CD8-positive, alpha-beta memory T cell (primary cell): ENCODE data around the gene COL6A2. TPM values are rescaled to one million over a fixed set of nuclear protein-coding genes. Genes with fewer than 3 reads are reported as not detected.
"Not testable (repeated sequence)": the region's sequence is repeated elsewhere in the genome, so short reads cannot be mapped to it uniquely, and the experiment has no call there.

Experiments used
- CTCF ChIA-PET: fragments of 350-600 bp; sonication (Branson Sonifier 250); formaldehyde crosslinking; loops from one replicate; lab custom pipeline; 2021; ENCODE audit warnings: antibody characterized with exemption; lab: Charles Lee
- POLR2A ChIA-PET: fragments of 350-600 bp; sonication (Branson Sonifier 250); formaldehyde crosslinking; loops from one replicate; lab custom pipeline; 2021; ENCODE audit warnings: antibody characterized with exemption; lab: Charles Lee
- DNase-seq, 5 donors: peaks; one replicate each; pipeline versions ENCODE4 v3.0.0 to v3.0.0-alpha.2; 2020 to 2022; ENCODE audit warnings: mixed read lengths in 1 of 5
- H3K27ac ChIP-seq: one replicate; pipeline ENCODE4 v1.7.0; 2013; ENCODE audit warnings: low read depth, mild to moderate bottlenecking, low read length, moderate library complexity
- H3K27me3 ChIP-seq: 2 replicates; pipeline ENCODE4 v1.7.0; 2013; ENCODE audit warnings: low read length, mild to moderate bottlenecking; ENCODE audit not compliant: insufficient read depth, poor library complexity, severe bottlenecking
- H3K36me3 ChIP-seq: 2 replicates; pipeline ENCODE4 v1.7.0; 2013; ENCODE audit warnings: mild to moderate bottlenecking, low read length, moderate library complexity; ENCODE audit not compliant: insufficient read depth
- H3K4me1 ChIP-seq: 2 replicates; pipeline ENCODE4 v1.7.0; 2013; ENCODE audit warnings: mild to moderate bottlenecking, low read length, moderate library complexity; ENCODE audit not compliant: insufficient read depth
- H3K4me3 ChIP-seq: 2 replicates; pipeline ENCODE4 v1.7.0; 2013; ENCODE audit warnings: mild to moderate bottlenecking, low read length
- H3K9me3 ChIP-seq: 2 replicates; pipeline ENCODE4 v1.7.0; 2013; ENCODE audit warnings: mild to moderate bottlenecking, low read length
- H3K27ac Mint-ChIP-seq, 8 donors: one replicate each; pipeline ENCODE4 v1.8.0; 2020 to 2021; ENCODE audit warnings: mixed read lengths in 8 of 8, mild to moderate bottlenecking in 6 of 8, inconsistent platforms in 3 of 8, moderate library complexity in 3 of 8
- H3K27me3 Mint-ChIP-seq, 2 donors: one replicate each; pipeline ENCODE4 v1.8.0; 2020 to 2021; ENCODE audit warnings: mixed read lengths in 2 of 2, mild to moderate bottlenecking in 1 of 2, moderate library complexity in 1 of 2
- H3K36me3 Mint-ChIP-seq, 3 donors: one replicate each; pipeline ENCODE4 v1.8.0; 2020 to 2021; ENCODE audit warnings: mixed read lengths in 3 of 3, inconsistent platforms in 1 of 3, mild to moderate bottlenecking in 1 of 3
- H3K4me1 Mint-ChIP-seq, 3 donors: one replicate each; pipeline ENCODE4 v1.8.0; 2020 to 2021; ENCODE audit warnings: mixed read lengths in 3 of 3, inconsistent platforms in 1 of 3, mild to moderate bottlenecking in 1 of 3
- H3K4me3 Mint-ChIP-seq, 7 donors: one replicate each; pipeline ENCODE4 v1.8.0; 2020 to 2021; ENCODE audit warnings: mixed read lengths in 7 of 7, mild to moderate bottlenecking in 6 of 7, moderate library complexity in 4 of 7, inconsistent platforms in 2 of 7
- H3K9me3 Mint-ChIP-seq, 5 donors: one replicate each; pipeline ENCODE4 v1.8.0; 2020 to 2022; ENCODE audit warnings: mixed read lengths in 5 of 5, mild to moderate bottlenecking in 3 of 5, moderate library complexity in 2 of 5, inconsistent platforms in 1 of 5
- polyA plus RNA-seq: library from polyadenylated mRNA; unstranded; fragments of 300-500 nt; fragmentation: Illumina TruSeq; gene quantifications from one replicate; pipeline ENCODE4 v1.2.3, GENCODE V29; 2021
- total RNA-seq, 2 experiments: library from RNA; stranded (reverse); gene quantifications; one replicate each; pipeline ENCODE4 v1.2.3, GENCODE V29; 2021

COL6A2 gene
- total and polyA plus RNA-seq, 3 experiments from 2014 or later = 17.4 to 25.1 (median 22.8) TPM

- POLR2A ChIA-PET = no interaction called here
These were observed 46.7 kb downstream of the COL6A2 start for GRCh38 chr21:46144464-46145070.

GRCh38 chr21:46145159-46145839, 47.4 kb downstream of the COL6A2 start:
- ChIA-PET POLR2A (no interaction called here), CTCF (no interaction called here)
- peaks cover 8 to 9% (median 9%) of the 10 kb centered on the region in 3 donors for H3K4me1 Mint-ChIP-seq
- no peak overlapping the region for H3K4me3 ChIP-seq
- H3K9me3 Mint-ChIP-seq = no peaks in the 10 kb centered on the region
- peaks cover 0 to 4% of the 10 kb centered on the region in 2 donors for H3K27me3 Mint-ChIP-seq
- no peaks in the 10 kb centered on the region for H3K9me3 ChIP-seq
- H3K4me3 Mint-ChIP-seq = no peak overlapping the region
- H3K27me3 ChIP-seq = no peaks in the 10 kb centered on the region
- H3K36me3 Mint-ChIP-seq = peaks cover 0 to 1% (median 0%) of the 10 kb centered on the region in 3 donors
- no peaks in the 10 kb centered on the region for H3K36me3 ChIP-seq
- H3K4me1 ChIP-seq = no peaks in the 10 kb centered on the region
- H3K27ac Mint-ChIP-seq = no peak overlapping the region
- H3K27ac ChIP-seq = no peak overlapping the region
- peak in 1 of 5 donors; percentile 45 for DNase-seq

More at GRCh38 chr21:46144464-46145070, 46.7 kb downstream of the COL6A2 start:
- H3K36me3 ChIP-seq = no peaks in the 10 kb centered on the region
- CTCF ChIA-PET = interaction anchor here (0.6 to 2.6 kb wide), 7 partner anchors 9 to 203 kb away, joined by 3 to 14 read pairs (median 7); partner anchors contain the start of genes LSS, MCM3AP and YBEY
- H3K4me1 ChIP-seq = no peaks in the 10 kb centered on the region
- DNase-seq = no peak
- Mint-ChIP-seq H3K27ac (peak overlapping the region in 4 of 8 donors; percentile 19 to 80 (median 39)), H3K4me1 (peaks cover 8 to 9% (median 9%) of the 10 kb centered on the region in 3 donors), H3K36me3 (peaks cover 0 to 1% (median 0%) of the 10 kb centered on the region in 3 donors), H3K9me3 (no peaks in the 10 kb centered on the region), H3K4me3 (peak overlapping the region in 3 of 7 donors; percentile 26 to 44 (median 38)), H3K27me3 (peaks cover 0 to 6% of the 10 kb centered on the region in 2 donors)
- H3K4me3 ChIP-seq = no peak overlapping the region
- H3K27ac ChIP-seq = no peak overlapping the region
- H3K9me3 ChIP-seq = no peaks in the 10 kb centered on the region
- H3K27me3 ChIP-seq = no peaks in the 10 kb centered on the region

- peak in 1 of 5 donors; percentile 45 for DNase-seq
- no peak overlapping the region for H3K27ac Mint-ChIP-seq
- POLR2A ChIA-PET = no interaction called here
These were observed 48.2 kb downstream of the COL6A2 start for GRCh38 chr21:46145840-46146691.

GRCh38 chr21:46146856-46147255, 48.9 kb downstream of the COL6A2 start:
- no peak overlapping the region for H3K4me3 ChIP-seq
- no peaks in the 10 kb centered on the region for H3K9me3 Mint-ChIP-seq
- no peaks in the 10 kb centered on the region for H3K9me3 ChIP-seq
- ChIA-PET POLR2A (no interaction called here), CTCF (no interaction called here)
- no peak overlapping the region for H3K27ac Mint-ChIP-seq
- H3K27me3 ChIP-seq = no peaks in the 10 kb centered on the region
- H3K4me1 Mint-ChIP-seq = peaks cover 8 to 9% (median 9%) of the 10 kb centered on the region in 3 donors
- no peaks in the 10 kb centered on the region for H3K4me1 ChIP-seq
- peak in 1 of 5 donors; percentile 24 for DNase-seq
- no peak overlapping the region for H3K27ac ChIP-seq
- peaks cover 0 to 2% of the 10 kb centered on the region in 2 donors for H3K27me3 Mint-ChIP-seq
- no peak overlapping the region for H3K4me3 Mint-ChIP-seq
- H3K36me3 Mint-ChIP-seq = peaks cover 0 to 1% (median 0%) of the 10 kb centered on the region in 3 donors
- H3K36me3 ChIP-seq = no peaks in the 10 kb centered on the region

More at GRCh38 chr21:46145840-46146691, 48.2 kb downstream of the COL6A2 start:
- no peaks in the 10 kb centered on the region for H3K9me3 ChIP-seq
- Mint-ChIP-seq H3K27me3 (peaks cover 0 to 2% of the 10 kb centered on the region in 2 donors), H3K9me3 (no peaks in the 10 kb centered on the region), H3K36me3 (peaks cover 0 to 1% (median 0%) of the 10 kb centered on the region in 3 donors), H3K4me1 (peaks cover 8 to 9% (median 9%) of the 10 kb centered on the region in 3 donors), H3K4me3 (no peak overlapping the region)
- no peaks in the 10 kb centered on the region for H3K36me3 ChIP-seq
- no peaks in the 10 kb centered on the region for H3K4me1 ChIP-seq
- H3K27ac ChIP-seq = no peak overlapping the region
- no peak overlapping the region for H3K4me3 ChIP-seq
- CTCF ChIA-PET = no interaction called here
- H3K27me3 ChIP-seq = no peaks in the 10 kb centered on the region

- H3K4me3 ChIP-seq, H3K36me3 ChIP-seq, H3K27me3 Mint-ChIP-seq, H3K4me1 Mint-ChIP-seq, H3K4me3 Mint-ChIP-seq, H3K27me3 ChIP-seq, H3K36me3 Mint-ChIP-seq, H3K4me1 ChIP-seq, H3K27ac Mint-ChIP-seq, POLR2A ChIA-PET, H3K27ac ChIP-seq, H3K9me3 Mint-ChIP-seq, CTCF ChIA-PET, H3K9me3 ChIP-seq: not testable (repeated sequence)
- peak in 2 of 5 donors; percentile 25 to 67 for DNase-seq
These were observed 49.5 kb downstream of the COL6A2 start for GRCh38 chr21:46147429-46147828.

- no peaks in the 10 kb centered on the region for H3K9me3 Mint-ChIP-seq
- POLR2A ChIA-PET = no interaction called here
These were observed 50.2 kb downstream of the COL6A2 start for GRCh38 chr21:46148106-46148505.

GRCh38 chr21:46149205-46149901, 51.4 kb downstream of the COL6A2 start:
- H3K27ac ChIP-seq = no peak overlapping the region
- H3K4me3 ChIP-seq = no peak overlapping the region
- Mint-ChIP-seq H3K4me3 (peak overlapping the region in 1 of 7 donors; percentile 58), H3K27me3 (peaks cover 0 to 2% of the 10 kb centered on the region in 2 donors), H3K9me3 (no peaks in the 10 kb centered on the region), H3K36me3 (no peaks in the 10 kb centered on the region), H3K27ac (no peak overlapping the region), H3K4me1 (peaks cover 0 to 3% (median 0%) of the 10 kb centered on the region in 3 donors)
- CTCF ChIA-PET = interaction anchor here (1.1 kb wide), 1 partner anchor 8 kb away, joined by 4 read pairs; no protein-coding TSS in a partner anchor
- no peaks in the 10 kb centered on the region for H3K4me1 ChIP-seq
- H3K36me3 ChIP-seq = no peaks in the 10 kb centered on the region
- POLR2A ChIA-PET = no interaction called here
- H3K9me3 ChIP-seq = no peaks in the 10 kb centered on the region
- DNase-seq = peak in 1 of 5 donors; percentile 25
- H3K27me3 ChIP-seq = no peaks in the 10 kb centered on the region

More at GRCh38 chr21:46148106-46148505, 50.2 kb downstream of the COL6A2 start:
- Mint-ChIP-seq H3K4me1 (peaks cover 8 to 9% (median 9%) of the 10 kb centered on the region in 3 donors), H3K27ac (no peak overlapping the region), H3K4me3 (no peak overlapping the region), H3K27me3 (peaks cover 0 to 2% of the 10 kb centered on the region in 2 donors), H3K36me3 (peaks cover 0 to 1% (median 0%) of the 10 kb centered on the region in 3 donors)
- Histone ChIP-seq H3K36me3 (no peaks in the 10 kb centered on the region), H3K4me1 (no peaks in the 10 kb centered on the region), H3K4me3 (no peak overlapping the region), H3K27me3 (no peaks in the 10 kb centered on the region), H3K27ac (no peak overlapping the region), H3K9me3 (no peaks in the 10 kb centered on the region)
- CTCF ChIA-PET = no interaction called here
- DNase-seq = peak in 1 of 5 donors; percentile 19
